Medulla oblongata (tissue), 1 donor: ENCODE results near the gene SOX2.

Experiments
- DNase-seq: peaks from one replicate; pipeline ENCODE4 v3.0.0-alpha.2; 2015; ENCODE audit errors: extremely low spot score

Gene SOX2

DNA sequence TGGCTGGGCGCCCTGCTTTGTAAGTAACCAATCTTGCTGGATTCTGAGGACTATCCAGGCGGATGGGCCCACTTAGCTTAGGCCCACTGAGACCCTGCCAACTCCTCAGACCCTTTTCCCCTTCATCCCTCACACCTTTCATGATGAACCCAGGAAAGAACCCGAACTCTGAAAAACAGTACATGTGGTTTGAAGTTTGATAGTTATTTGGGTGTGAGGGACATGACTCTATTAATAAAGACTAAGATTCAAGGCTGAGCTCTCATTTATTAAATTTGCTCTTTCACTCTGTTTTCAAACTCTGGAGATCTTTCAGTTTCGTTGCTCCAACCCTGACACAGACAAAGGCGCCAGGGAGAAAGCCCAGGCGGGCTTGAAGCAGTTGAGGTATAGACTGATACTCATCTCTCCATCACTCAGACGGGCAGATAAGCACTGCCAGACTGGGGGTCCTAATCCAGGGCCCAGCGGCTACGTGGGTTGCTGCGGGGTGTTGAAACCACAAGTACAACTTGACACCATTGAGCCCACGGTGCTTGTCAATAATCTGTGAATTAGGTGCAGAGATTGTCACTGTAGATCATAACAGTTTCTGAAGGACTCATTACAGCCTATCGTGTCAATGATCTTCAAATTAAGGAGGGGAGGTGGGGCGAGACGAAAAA, 7.2 kb upstream of the SOX2 start:
- no peak for DNase-seq

DNA sequence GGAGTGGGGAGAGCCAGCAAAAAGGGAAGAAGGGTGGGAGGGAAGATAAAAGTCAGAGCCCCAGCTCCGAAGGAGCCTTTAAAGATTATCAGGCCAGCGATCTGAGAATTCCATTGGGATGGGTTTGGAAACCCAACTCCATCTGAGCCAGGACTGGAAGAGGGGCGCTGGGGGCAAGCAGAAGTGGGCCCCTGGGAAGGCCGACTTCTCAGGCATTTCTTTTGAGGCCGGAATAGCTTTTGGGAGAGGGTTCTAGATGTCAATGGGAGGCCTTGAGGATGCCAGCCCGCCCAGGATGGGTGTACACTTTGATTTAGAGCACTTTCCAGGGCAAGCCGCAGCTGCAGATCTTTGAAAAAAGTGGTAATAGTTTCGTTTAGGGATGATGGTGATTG, 6.6 kb upstream of the SOX2 start:
- no peak for DNase-seq

DNA sequence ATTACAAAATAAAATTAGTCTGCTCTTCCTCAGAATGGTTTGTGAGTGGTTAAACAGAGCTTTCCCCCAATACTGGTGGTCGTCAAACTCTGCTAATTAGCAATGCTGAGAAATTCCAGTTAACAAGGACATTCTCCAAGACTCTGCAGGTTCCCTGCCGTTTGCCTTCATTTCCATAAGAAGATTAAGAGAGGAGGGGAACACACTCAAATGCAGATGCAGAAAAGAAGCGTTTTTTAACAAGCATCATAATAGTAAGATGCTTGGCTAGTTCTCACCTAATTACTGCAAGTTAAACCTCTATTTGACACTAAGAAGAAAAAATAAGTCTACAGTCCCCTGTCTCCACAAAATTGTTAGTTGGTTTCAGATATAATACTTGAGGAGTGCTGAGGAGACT, 3.7 kb upstream of the SOX2 start:
- no peak for DNase-seq

DNA sequence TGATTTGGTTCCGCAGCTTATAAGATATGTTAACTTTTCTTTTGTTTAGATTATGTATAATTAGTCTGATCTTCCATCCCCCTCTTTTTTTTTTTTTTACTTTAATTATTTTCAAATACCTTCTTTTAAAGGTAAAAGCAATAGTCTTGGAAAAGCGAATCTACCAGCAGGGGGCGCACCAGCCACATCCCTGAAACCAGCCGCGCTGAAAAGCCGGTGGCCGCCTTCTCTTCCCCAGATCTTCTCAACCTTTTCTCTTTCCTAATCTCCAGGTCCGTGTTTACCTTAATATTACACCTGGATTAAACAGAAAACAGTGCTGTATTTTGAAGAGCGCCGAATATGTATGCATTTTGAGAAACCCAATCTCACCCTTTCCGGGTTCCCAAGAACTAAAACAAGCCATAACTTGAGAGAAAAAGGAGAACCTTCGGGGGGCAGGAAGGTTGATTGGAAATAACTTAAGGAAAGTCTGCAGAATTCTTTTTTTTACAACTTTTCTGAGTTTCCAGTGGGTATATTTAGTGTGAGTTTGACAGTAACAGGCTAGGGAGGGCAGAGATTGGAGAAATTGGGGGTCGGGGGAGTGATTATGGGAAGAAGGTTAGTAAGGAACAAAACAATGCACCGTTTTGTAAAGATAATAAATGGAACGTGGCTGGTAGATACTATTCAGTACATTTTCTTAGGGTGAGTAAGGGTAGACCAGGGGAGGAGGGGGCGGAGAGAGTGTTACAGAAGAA, 2.0 kb upstream of the SOX2 start:
- peak; percentile 78 for DNase-seq

DNA sequence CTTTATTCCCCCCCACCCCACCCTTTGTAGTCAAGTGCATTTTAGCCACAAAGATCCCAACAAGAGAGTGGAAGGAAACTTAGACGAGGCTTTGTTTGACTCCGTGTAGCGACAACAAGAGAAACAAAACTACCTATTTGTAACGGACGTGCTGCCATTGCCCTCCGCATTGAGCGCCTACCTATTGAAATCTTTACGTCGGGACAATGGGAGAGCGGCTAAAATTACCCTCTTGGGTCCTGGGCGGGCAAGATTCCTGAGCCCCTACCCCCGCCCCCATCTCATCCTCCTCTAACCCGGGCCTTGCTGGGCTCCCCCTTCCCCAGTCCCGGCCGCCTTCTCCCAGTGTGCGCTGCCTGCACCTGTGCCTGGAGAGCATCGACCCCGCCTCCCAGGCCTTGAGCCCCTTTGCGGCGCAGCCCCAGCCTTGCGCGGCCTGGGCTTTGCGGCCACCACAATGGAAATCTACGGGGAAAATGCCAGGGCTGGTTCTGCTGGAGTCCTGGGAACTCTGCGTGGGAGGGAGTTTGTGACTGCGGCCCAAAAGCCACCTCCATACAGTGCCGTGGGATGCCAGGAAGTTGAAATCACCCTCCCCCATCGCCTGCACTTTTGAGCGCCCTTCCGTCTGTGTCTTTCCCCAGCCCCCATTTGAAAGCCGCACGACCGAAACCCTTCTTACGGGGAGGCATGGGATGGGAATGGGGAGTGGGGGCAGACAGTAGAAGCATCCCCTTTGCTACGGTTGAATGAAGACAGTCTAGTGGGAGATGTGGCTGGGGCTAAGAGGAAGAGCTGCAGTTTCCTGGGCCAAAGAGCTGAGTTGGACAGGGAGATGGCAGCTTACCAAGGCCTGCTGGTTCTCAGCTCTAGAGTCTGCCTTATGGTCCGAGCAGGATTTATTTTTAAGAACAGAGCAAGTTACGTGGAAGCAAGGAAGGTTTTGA, 1.1 kb upstream of the SOX2 start:
- DNase-seq: peak; percentile 72

DNA sequence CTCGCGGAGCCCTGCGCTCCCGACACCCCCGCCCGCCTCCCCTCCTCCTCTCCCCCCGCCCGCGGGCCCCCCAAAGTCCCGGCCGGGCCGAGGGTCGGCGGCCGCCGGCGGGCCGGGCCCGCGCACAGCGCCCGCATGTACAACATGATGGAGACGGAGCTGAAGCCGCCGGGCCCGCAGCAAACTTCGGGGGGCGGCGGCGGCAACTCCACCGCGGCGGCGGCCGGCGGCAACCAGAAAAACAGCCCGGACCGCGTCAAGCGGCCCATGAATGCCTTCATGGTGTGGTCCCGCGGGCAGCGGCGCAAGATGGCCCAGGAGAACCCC, 464 bp downstream of the SOX2 start:
- no peak for DNase-seq

DNA sequence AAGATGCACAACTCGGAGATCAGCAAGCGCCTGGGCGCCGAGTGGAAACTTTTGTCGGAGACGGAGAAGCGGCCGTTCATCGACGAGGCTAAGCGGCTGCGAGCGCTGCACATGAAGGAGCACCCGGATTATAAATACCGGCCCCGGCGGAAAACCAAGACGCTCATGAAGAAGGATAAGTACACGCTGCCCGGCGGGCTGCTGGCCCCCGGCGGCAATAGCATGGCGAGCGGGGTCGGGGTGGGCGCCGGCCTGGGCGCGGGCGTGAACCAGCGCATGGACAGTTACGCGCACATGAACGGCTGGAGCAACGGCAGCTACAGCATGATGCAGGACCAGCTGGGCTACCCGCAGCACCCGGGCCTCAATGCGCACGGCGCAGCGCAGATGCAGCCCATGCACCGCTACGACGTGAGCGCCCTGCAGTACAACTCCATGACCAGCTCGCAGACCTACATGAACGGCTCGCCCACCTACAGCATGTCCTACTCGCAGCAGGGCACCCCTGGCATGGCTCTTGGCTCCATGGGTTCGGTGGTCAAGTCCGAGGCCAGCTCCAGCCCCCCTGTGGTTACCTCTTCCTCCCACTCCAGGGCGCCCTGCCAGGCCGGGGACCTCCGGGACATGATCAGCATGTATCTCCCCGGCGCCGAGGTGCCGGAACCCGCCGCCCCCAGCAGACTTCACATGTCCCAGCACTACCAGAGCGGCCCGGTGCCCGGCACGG, 991 bp downstream of the SOX2 start:
- DNase-seq: no peak

DNA sequence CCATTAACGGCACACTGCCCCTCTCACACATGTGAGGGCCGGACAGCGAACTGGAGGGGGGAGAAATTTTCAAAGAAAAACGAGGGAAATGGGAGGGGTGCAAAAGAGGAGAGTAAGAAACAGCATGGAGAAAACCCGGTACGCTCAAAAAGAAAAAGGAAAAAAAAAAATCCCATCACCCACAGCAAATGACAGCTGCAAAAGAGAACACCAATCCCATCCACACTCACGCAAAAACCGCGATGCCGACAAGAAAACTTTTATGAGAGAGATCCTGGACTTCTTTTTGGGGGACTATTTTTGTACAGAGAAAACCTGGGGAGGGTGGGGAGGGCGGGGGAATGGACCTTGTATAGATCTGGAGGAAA, 1.5 kb downstream of the SOX2 start:
- no peak for DNase-seq

DNA sequence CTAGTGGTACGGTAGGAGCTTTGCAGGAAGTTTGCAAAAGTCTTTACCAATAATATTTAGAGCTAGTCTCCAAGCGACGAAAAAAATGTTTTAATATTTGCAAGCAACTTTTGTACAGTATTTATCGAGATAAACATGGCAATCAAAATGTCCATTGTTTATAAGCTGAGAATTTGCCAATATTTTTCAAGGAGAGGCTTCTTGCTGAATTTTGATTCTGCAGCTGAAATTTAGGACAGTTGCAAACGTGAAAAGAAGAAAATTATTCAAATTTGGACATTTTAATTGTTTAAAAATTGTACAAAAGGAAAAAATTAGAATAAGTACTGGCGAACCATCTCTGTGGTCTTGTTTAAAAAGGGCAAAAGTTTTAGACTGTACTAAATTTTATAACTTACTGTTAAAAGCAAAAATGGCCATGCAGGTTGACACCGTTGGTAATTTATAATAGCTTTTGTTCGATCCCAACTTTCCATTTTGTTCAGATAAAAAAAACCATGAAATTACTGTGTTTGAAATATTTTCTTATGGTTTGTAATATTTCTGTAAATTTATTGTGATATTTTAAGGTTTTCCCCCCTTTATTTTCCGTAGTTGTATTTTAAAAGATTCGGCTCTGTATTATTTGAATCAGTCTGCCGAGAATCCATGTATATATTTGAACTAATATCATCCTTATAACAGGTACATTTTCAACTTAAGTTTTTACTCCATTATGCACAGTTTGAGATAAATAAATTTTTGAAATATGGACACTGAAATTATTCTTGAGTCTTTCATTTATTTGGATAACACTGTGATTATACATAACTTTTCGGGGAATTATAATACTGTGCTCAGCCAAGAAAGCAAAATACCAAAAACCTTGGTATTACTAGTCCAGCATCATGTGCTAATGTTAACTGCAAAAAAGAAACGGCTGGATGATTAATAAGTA, 2.2 kb downstream of the SOX2 start:
- no peak for DNase-seq

DNA sequence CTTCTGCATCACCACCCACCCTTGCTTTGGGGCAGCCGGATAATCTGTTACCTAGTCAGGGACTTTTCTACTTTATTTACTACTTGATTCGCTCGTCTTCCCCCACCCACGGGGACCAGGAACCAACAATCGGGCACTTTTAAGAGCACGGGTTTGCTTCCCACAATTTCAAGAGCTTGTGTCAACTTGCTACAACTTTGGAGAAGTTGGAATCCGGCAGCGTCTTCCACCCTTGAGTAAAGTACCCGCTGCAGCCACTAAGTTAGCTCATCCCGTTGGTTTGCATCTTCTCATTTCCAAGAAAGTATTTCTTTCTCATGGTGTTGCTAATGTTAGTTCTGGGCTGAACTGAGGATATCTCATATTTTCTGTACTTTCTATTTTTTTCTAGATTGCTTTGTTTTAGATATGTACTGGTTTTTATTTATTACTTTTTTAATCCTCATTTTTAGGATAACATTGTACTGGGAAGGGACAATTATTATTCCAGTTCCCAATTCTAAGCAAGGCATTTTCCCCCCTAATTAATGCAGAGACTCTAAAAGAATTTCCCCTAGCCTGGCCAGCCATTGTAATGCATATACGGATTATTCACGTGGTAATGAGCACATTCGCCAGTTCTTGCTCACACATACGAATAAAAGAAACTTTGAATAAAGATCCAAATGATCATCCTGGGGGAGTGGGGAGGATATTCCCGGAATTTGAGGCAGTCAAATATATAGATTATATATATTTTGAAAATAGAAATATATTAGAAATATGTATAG, 4.0 kb downstream of the SOX2 start:
- DNase-seq: no peak

DNA sequence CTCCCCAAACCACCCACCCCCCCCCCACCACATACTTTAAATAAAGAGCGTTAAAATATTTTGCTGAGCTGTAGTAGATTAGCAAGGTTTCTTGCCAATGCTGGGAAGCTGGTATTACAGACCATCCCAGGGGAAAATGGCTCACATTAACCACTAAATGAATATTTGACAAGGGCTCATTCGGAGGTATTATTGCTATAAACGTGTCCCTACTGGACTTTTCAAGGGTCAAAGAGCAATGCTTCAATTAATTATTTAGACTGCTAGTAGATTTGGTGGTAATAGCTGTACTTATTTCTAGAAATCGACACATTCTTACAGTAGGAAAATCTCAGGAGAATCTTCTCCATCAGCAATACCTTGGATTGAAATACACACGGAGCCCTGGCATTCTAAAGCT, 5.2 kb downstream of the SOX2 start:
- no peak for DNase-seq

DNA sequence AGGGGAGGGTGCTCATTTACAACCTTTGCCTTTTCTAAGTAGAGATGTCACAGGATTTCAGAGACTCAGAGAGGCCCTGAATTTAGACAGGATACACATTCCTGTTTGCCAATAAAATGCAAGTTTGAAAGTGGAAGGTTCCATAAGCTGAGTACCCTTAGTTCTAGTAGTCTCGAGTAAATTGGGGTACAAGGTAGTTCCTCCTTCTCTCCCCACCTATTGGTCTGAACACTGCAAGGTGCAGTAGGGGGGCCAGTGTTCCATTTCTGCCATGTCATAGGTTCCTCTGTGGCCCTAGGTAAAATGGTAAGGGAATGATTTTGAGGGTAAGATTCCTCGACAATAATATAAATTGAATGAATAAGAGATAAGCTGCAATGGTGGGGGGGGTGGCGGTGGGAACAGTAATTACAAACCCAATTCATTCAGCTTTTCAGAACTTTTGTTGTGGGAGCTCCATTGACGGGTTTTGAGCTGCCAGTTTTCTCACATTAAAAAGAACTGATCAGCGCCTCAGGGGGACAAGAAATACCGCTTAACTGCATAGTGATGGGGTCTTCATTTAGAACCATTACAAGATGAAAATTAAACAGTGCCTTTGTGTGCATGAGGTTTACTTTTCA, 5.9 kb downstream of the SOX2 start:
- DNase-seq: no peak

DNA sequence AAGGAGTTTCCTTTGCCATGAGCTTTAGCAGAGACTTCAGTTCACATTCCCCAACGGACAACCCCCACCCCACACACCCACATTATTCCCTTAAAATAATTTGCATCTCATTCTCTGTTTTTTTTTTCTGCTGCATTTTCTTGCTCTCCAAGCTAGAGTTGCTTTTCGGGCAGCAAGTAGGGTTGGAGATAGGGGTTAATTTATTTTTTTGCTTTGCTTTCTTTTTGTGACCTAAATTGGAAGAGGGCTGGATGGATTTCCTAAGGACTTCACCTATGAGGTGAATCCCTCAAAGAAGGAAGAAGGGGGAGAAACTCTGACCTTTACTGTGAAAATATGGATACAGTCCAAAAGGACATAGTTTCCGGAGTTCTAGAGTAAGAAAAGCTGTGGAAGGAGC, 6.6 kb downstream of the SOX2 start:
- no peak for DNase-seq

DNA sequence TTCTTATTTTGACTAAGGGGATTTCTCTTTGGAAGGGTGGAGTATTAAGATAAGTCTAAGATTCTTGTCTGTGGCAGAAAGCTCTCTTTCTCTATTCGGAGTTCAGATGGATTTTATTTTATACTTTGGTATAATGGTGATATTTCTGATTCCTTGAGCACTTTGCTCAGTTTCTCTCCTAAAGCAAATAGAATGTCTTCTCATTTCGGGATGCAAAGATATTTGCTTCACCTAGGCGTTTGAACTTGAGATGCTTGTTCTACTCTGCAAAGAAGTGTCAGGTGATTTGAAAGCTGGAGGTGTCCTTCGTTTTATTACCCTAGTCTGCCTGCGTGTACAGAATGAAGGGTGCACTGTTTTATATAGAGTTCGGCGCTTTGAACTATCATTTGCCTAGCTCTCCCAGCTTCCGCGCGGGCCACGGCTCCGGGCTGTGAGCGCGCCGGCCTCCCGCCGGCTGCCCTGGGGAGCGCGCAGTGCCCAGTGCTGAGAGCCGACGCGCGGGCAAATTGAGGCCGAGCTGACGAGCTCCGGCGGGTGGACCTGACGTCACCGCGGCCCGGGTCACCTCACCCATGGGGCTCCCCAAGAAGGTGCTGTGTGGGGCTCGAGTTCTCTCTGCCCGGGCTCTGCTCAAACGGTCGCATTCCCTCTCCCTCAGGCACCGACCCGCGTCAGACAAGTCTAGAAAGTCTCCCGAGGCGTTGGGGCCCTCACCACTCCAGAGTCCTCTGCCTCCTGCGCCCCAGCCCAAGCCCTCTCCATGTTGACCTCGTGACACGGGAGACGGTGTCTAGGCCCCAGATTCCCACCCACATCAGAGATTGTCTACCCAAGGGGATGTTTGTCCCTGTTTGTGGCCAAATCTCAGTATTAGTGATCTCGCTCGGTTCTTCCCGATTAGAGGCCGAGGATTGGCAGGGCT, 7.5 kb downstream of the SOX2 start:
- DNase-seq: no peak

DNA sequence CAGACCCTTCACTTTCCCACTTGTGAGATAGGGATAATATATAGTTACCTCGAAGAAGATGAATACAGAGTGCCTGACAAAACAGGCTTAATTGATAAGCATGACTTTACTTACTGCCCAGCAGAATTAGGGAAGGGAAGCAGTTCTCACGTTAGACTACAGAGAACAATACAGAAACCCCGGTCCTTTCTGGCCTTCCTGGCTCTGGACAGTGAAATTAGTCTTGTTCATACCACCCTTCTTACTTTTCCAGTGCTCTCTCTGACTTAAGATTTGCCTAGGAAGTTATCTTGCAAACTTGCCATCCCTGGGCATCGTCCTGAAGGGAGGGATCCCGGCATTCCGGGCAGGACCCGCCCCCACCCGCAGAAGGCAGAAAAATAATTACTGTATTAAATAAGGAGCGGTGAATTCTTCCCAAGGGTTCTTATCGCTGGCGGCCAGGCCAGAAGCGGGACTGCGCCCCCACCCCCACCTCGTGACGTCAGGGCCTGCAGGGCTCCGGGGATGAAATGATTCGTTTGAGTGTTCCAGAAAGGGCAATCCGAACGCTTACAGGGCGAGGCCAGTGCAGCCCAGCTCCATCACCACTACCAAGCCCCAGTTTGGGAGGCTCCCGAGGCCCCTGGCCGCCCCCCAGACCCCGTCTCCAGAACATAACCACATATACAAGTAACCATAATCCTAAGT, 8.4 kb downstream of the SOX2 start:
- DNase-seq: peak; percentile 76

DNA sequence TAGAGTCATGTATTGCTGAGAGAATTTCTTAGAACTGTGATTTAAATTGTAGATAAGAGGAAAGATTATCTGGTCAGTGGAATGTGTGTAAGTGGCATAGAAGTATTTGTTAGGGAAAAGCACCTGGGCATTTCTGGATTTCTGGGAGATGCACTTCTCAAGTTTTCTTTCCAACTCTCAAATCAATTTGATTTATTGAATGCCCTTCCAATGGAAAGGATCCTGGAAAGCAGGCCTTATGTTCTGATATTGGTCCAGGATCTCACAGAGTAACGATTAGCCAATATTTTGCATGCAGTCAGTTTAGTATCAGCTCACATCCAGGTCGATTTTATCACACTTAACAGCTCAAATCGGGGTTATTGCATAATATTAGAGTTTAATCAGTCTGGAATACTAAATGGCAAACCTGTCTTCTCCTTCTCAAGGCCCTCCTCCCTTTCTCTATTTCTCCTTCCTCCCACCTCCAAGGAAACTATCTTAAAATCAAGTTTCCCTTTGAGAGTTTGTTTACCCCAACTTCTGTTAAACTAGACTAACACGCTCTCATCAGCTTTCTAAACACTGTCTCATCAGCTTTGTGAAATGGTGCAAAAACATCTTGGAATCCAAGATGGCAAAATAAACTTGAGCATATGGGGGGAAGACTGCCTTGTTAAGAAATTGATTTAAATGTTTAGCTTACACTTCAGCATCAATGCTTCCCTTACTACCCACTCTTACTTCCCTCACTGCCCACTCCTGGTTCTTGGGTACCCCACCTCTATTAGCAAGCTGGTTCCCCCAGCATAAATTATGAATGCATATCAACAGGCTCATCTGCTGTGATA, 9.5 kb downstream of the SOX2 start:
- DNase-seq: no peak

DNA sequence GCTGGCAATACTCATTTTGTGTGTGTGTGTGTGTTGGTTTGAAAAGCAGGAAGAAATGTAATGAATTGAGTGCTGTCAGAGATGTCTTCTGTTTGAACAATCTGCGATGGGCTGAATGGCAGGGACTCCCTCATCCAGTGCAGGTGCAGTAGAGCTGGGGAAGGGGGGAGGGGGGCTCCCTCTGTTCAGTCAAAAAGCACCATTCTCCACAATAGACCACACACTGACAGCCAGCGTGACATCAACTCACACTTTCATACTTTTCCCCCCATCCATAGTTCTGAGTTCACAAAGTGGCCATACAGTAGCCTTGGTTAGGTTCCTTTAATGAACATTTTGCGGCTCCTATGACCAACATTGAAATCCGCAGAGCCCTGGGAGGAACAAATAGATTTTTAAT, 10.4 kb downstream of the SOX2 start:
- no peak for DNase-seq
